HEK293T (cell line): ENCODE results near the gene CAMKK1.

ENCODE experiments used
- CTBP1 ChIP-seq: fragments of 450-650 bp; IDR thresholded peaks from 2 replicates; pipeline ENCODE4 v1.6.1; 2016; ENCODE audit warnings: borderline replicate concordance
- ELF4 ChIP-seq: fragments of 450-650 bp; IDR thresholded peaks from 2 replicates; pipeline ENCODE4 v1.6.1; 2017; ENCODE audit warnings: antibody characterized with exemption
- FOXA1 ChIP-seq: fragments of 450-650 bp; IDR thresholded peaks from 2 replicates; pipeline ENCODE4 v1.6.1; 2016; ENCODE audit warnings: mild to moderate bottlenecking
- FOXM1 ChIP-seq: fragments of 450-650 bp; IDR thresholded peaks from 2 replicates; pipeline ENCODE4 v1.6.1; 2017; ENCODE audit warnings: mild to moderate bottlenecking, borderline replicate concordance
- HDGF ChIP-seq: fragments of 450-650 bp; IDR thresholded peaks from 2 replicates; pipeline ENCODE4 v1.6.1; 2017; ENCODE audit warnings: antibody characterized with exemption, borderline replicate concordance
- SUZ12 ChIP-seq: fragments of 450-650 bp; IDR thresholded peaks from 2 replicates; pipeline ENCODE4 v1.6.1; 2016; ENCODE audit warnings: mild to moderate bottlenecking
- TF ChIP-seq, protein P1 (sequence below): fragments of 450-650 bp; IDR thresholded peaks from 2 replicates; pipeline ENCODE4 v1.6.1; 2016

DNA sequence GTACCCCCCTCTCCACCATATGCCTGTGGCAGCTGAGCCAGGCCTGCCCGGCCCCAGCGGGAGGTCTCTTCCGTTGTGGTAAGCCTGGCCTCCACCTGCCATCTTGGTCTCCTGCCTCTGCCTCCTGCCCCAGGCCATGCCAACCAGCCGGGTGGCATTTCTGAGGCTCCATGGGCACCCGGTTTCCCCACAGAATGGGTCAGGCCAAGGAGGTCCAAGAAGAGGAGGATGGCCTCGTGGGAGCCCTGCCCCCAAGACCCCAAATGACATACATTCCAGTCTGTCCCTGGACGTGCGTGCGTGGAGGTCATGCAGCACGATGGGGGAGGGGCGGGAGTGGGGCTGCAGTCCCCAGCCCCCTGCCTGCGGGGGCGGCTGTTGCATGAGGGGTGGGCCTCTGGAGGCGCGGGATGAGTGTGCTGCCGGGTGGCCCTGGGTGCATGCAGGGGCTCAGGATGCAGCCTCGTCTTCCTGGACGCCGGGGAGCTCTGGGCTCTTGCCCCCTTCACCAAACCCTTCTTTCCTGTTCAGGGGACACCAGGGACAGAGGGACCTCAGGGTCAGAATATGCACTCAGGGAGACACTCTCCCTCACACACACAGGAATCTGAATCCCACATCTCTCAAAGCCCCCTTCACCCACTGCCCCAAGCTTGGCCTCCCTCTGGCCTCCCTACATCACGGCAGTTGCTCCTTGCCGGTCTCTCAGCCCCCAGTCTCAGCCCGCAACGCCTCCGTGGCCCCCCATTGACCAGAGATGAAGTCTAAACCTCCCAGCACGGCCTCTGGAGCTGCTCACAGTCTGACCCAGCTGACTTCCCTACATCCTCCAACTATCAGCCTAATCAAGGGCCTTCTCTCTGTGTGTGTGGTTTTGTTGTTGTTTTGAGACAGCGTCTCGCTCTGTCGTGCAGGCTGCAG, 30.8 kb downstream of the CAMKK1 start:
- TF ChIP-seq, protein P1, sequence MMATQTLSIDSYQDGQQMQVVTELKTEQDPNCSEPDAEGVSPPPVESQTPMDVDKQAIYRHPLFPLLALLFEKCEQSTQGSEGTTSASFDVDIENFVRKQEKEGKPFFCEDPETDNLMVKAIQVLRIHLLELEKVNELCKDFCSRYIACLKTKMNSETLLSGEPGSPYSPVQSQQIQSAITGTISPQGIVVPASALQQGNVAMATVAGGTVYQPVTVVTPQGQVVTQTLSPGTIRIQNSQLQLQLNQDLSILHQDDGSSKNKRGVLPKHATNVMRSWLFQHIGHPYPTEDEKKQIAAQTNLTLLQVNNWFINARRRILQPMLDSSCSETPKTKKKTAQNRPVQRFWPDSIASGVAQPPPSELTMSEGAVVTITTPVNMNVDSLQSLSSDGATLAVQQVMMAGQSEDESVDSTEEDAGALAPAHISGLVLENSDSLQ = no peak
- TF ChIP-seq FOXA1 = no peak
- TF ChIP-seq ELF4 = no peak
- no peak for TF ChIP-seq FOXM1
- TF ChIP-seq SUZ12 = no peak
- no peak for TF ChIP-seq HDGF
- TF ChIP-seq CTBP1 = no peak
